Mesendoderm (in vitro differentiated cells): ENCODE data around the gene BRINP1.

Experiments
- DNase-seq: peaks from one replicate; pipeline ENCODE4 v3.0.0; 2013
- H2AK5ac ChIP-seq: 2 replicates; pipeline ENCODE4 v1.6.1; 2013; ENCODE audit warnings: low read length, inconsistent platforms
- H2BK120ac ChIP-seq: 2 replicates; pipeline ENCODE4 v1.6.1; 2013; ENCODE audit warnings: low read depth, mild to moderate bottlenecking, low read length, moderate library complexity, mixed read lengths
- H2BK15ac ChIP-seq: replicated peaks from 2 replicates; pipeline ENCODE4 v1.6.1; 2013; ENCODE audit warnings: low read depth, mild to moderate bottlenecking, moderate library complexity
- H2BK5ac ChIP-seq: 2 replicates; pipeline ENCODE4 v1.6.1; 2013; ENCODE audit warnings: low read length, inconsistent platforms
- H3K18ac ChIP-seq: 2 replicates; pipeline ENCODE4 v1.6.1; 2013; ENCODE audit warnings: mild to moderate bottlenecking, low read length, mixed read lengths
- H3K23ac ChIP-seq: one replicate; pipeline ENCODE4 v1.6.1; 2013; ENCODE audit warnings: low read length
- H3K27ac ChIP-seq: 2 replicates; pipeline ENCODE4 v1.5.1; 2013; ENCODE audit warnings: low read depth, mild to moderate bottlenecking, inconsistent platforms, low read length, moderate library complexity
- H3K27me3 ChIP-seq: 2 replicates; pipeline ENCODE4 v1.6.1; 2013; ENCODE audit warnings: low read length, control low read depth, mild to moderate bottlenecking, inconsistent platforms; ENCODE audit not compliant: insufficient read depth, poor library complexity
- H3K36me3 ChIP-seq: 2 replicates; pipeline ENCODE4 v1.6.1; 2013; ENCODE audit warnings: low read length, inconsistent platforms; ENCODE audit not compliant: control insufficient read depth, insufficient read depth
- H3K4ac ChIP-seq: one replicate; pipeline ENCODE4 v1.6.1; 2013; ENCODE audit warnings: low read depth, mild to moderate bottlenecking, low read length, moderate library complexity
- H3K4me1 ChIP-seq: 2 replicates; pipeline ENCODE4 v1.6.1; 2013; ENCODE audit warnings: low read depth, low read length, inconsistent platforms; ENCODE audit not compliant: control insufficient read depth
- H3K4me2 ChIP-seq: 2 replicates; pipeline ENCODE4 v1.6.1; 2013; ENCODE audit warnings: low read length
- H3K4me3 ChIP-seq: 2 replicates; pipeline ENCODE4 v1.5.1; 2013; ENCODE audit warnings: mild to moderate bottlenecking, low read length
- H3K56ac ChIP-seq: one replicate; pipeline ENCODE4 v1.6.1; 2013; ENCODE audit warnings: low read length
- H3K79me1 ChIP-seq: 2 replicates; pipeline ENCODE4 v1.6.1; 2013; ENCODE audit warnings: low read length, inconsistent platforms
- H3K79me2 ChIP-seq: 2 replicates; pipeline ENCODE4 v1.6.1; 2013; ENCODE audit warnings: mild to moderate bottlenecking, low read length; ENCODE audit not compliant: control insufficient read depth, insufficient read depth
- H3K9ac ChIP-seq: 2 replicates; pipeline ENCODE4 v1.6.1; 2013; ENCODE audit warnings: low read length, inconsistent platforms
- H4K5ac ChIP-seq: one replicate; pipeline ENCODE4 v1.6.1; 2013; ENCODE audit warnings: low read length
- H4K8ac ChIP-seq: one replicate; pipeline ENCODE4 v1.6.1; 2013; ENCODE audit warnings: low read depth, mild to moderate bottlenecking, control low read depth, low read length, moderate library complexity
- WGBS: extraction: QIAGEN DNeasy Blood & Tissue Kit; methylation state at CpG from one replicate; pipeline ENCODE4 v1.1.7; 2013; ENCODE audit warnings: low lambda C conversion rate, missing lambda C conversion rate; ENCODE audit not compliant: insufficient coverage; ENCODE audit errors: extremely low coverage; 5-methylcytosine and 5-hydroxymethylcytosine counted together

Gene BRINP1

GRCh38 chr9:119121899-119122298 lies 247.3 kb downstream of the BRINP1 start:
- H3K27ac ChIP-seq, result no peak overlapping the region
- no peak overlapping the region for H3K23ac ChIP-seq
- H2AK5ac ChIP-seq, result no peak overlapping the region
- no peaks in the 10 kb centered on the region for H3K79me2 ChIP-seq
- H3K4ac ChIP-seq, result no peak overlapping the region
- H3K18ac ChIP-seq, result no peak overlapping the region
- DNase-seq, result no peak
- no peak overlapping the region for H2BK15ac ChIP-seq
- H3K4me2 ChIP-seq, result no peak overlapping the region
- no peak overlapping the region for H2BK5ac ChIP-seq
- no CpG with 5 or more reads among the region's 1 CpG for WGBS
- no peak overlapping the region for H4K8ac ChIP-seq
- no peak overlapping the region for H2BK120ac ChIP-seq
- no peak overlapping the region for H3K9ac ChIP-seq
- peaks cover under 1% of the 10 kb centered on the region for H3K4me1 ChIP-seq
- H3K79me1 ChIP-seq, result no peaks in the 10 kb centered on the region
- H4K5ac ChIP-seq, result no peak overlapping the region
- H3K56ac ChIP-seq, result no peak overlapping the region
- H3K4me3 ChIP-seq, result no peak overlapping the region
- no peaks in the 10 kb centered on the region for H3K27me3 ChIP-seq
- H3K36me3 ChIP-seq, result no peaks in the 10 kb centered on the region

GRCh38 chr9:119117409-119117808 lies 251.8 kb downstream of the BRINP1 start:
- Histone ChIP-seq H2BK5ac (no peak overlapping the region), H2BK120ac (no peak overlapping the region), H4K5ac (no peak overlapping the region), H2BK15ac (no peak overlapping the region), H2AK5ac (no peak overlapping the region), H3K4me2 (no peak overlapping the region), H3K4me3 (no peak overlapping the region), H3K36me3 (no peaks in the 10 kb centered on the region), H3K4me1 (peaks cover 3% of the 10 kb centered on the region), H3K9ac (no peak overlapping the region), H3K56ac (no peak overlapping the region), H4K8ac (no peak overlapping the region), H3K27me3 (no peaks in the 10 kb centered on the region), H3K27ac (no peak overlapping the region), H3K79me2 (no peaks in the 10 kb centered on the region), H3K23ac (no peak overlapping the region), H3K79me1 (no peaks in the 10 kb centered on the region), H3K18ac (no peak overlapping the region), H3K4ac (no peak overlapping the region)
- no peak for DNase-seq
